Thymus (tissue), 11 donors: ENCODE data around the gene TESK2. TPM values are rescaled to one million over a fixed set of nuclear protein-coding genes. Genes with fewer than 3 reads are reported as not detected.
A peak's percentile ranks its signal among the peaks of the same experiment; 100 is the strongest.

ENCODE experiments used
- DNase-seq, 9 donors: peaks; one replicate each; pipeline ENCODE4 v3.0.0-alpha.2; 2013; ENCODE audit warnings: low spot score in 9 of 9, low read depth in 6 of 9, missing footprints in 1 of 9
- H3K27ac ChIP-seq, 2 donors: one replicate each; pipeline ENCODE4 v1.5.1; 2013; ENCODE audit warnings: control low read depth in 1 of 2, low read depth in 1 of 2, low read length in 1 of 2, mild to moderate bottlenecking in 1 of 2, moderate library complexity in 1 of 2
- H3K27me3 ChIP-seq, 2 donors: one replicate each; pipeline ENCODE4 v1.5.1; 2013; ENCODE audit warnings: low read length in 1 of 2; ENCODE audit not compliant: control insufficient read depth in 2 of 2, insufficient read depth in 1 of 2
- H3K36me3 ChIP-seq, 2 donors: one replicate each; pipeline ENCODE4 v1.5.1; 2013; ENCODE audit warnings: low read length in 1 of 2, mild to moderate bottlenecking in 1 of 2, moderate library complexity in 1 of 2; ENCODE audit not compliant: control insufficient read depth in 2 of 2, insufficient read depth in 2 of 2
- H3K4me1 ChIP-seq, 2 donors: one replicate each; pipeline ENCODE4 v1.5.1; 2013; ENCODE audit warnings: low read length in 2 of 2; ENCODE audit not compliant: control insufficient read depth in 2 of 2, insufficient read depth in 2 of 2
- H3K4me3 ChIP-seq, 2 donors: one replicate each; pipeline ENCODE4 v1.5.1; 2013; ENCODE audit warnings: low read length in 2 of 2, control low read depth in 1 of 2, mild to moderate bottlenecking in 1 of 2
- H3K9me3 ChIP-seq, 2 donors: one replicate each; pipeline ENCODE4 v1.5.1; 2013; ENCODE audit warnings: low read length in 1 of 2, mild to moderate bottlenecking in 1 of 2; ENCODE audit not compliant: control insufficient read depth in 2 of 2, insufficient read depth in 1 of 2
- WGBS: extraction: QIAGEN DNeasy Blood & Tissue Kit; methylation state at CpG from one replicate; pipeline ENCODE4 v1.1.7; 2013; 5-methylcytosine and 5-hydroxymethylcytosine counted together
- polyA plus RNA-seq: library from polyadenylated mRNA; stranded (reverse); fragments of 200-250 nt; gene quantifications from one replicate; pipeline ENCODE4 v1.2.3, GENCODE V29; 2013
- total RNA-seq: library from RNA; stranded (reverse); fragments of 120-200 nt; gene quantifications from one replicate; pipeline ENCODE4 v1.2.4, GENCODE V29; 2013
- donor health status: healthy.

The TESK2 gene
- total and polyA plus RNA-seq, 2 donors, result 3.9 to 6.6 TPM

DNA sequence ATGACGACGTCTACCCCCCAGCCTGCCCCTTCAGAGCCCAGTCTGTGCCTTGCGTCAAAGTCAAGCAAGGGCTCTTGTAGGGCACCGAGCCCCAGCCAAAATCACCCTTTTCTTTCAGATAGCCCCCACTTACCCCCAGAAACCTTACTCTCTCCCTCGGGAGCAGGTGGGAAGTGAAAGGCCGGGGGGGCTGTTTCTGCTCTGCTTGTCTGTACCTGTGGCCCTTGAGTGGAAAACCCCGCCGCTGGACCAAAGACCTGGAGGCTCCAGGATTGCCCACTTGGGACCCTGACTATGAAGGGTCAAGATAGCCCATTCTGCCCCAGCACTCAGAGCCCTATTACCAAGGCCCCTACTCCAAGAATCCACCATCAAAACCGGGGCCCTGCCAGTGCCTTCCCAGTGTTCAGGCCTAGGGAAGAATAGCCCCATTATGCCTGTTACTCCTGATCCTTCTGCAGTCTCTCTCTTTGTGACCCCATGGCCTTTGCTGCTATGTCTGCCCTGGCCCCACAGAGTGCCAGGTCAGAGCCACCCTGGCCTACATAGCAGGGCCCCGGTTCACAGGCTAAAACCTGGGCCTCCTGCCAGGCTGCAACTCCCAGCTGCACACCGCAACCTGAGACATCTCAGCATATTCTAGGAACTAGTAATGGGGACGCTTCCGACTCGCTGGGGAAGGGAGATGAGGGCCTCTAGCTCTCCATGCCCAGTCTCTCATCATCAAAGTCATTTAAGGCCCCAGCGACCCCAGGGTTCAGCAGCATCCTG, 186.5 kb downstream of the TESK2 start:
- Histone ChIP-seq H3K9me3 (no peaks in the 10 kb centered on the region), H3K36me3 (no peaks in the 10 kb centered on the region), H3K4me3 (peak overlapping the region; percentile 69 to 83), H3K27ac (peak overlapping the region; percentile 93), H3K27me3 (no peaks in the 10 kb centered on the region), H3K4me1 (peaks cover 8 to 22% of the 10 kb centered on the region in 2 donors)
- DNase-seq, result peak in 1 of 9 donors; percentile 28
- 52% methylated on average over 15 of the region's 15 CpGs for WGBS

DNA sequence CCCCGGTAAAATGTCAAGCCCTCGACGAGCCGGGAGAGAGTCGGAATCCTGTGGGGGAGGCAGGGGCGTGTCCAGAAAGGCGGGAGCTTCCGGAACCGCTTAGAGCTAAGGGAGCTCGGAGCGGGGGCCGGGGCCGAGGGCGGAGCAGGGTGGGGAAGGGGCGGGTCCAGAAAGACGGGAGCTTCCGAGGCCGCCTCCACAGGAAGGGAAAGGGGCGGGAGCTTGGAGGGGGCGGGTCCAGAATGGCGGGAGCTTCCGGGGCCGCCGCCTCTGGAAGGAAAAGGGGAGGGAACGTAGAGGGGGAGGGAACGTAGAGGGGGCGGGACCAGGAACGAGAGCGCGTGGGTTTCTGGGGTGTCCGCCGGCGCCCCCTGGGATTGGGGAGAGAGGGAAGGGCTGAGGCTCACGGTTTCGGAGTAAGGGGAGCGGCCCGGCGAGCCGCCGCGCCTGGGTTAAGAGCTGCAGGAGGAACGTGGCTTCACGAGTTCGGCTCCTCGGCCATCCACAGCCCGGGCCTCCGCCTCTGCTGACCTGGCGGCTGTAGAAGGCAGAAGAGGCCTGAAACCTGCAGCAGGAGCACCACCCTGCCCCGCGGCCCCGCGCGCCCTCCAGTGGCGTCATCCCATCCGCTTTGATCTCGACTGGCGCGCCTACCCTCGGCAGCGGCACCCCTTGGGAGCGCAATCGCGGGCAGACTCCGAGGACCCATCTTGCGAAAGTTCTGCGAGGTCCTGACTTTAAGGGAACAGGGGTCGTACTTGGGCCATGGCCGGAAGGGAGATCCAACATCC, 187.2 kb downstream of the TESK2 start:
- Histone ChIP-seq H3K27me3 (no peaks in the 10 kb centered on the region), H3K27ac (peak overlapping the region; percentile 93), H3K4me1 (peaks cover 8 to 22% of the 10 kb centered on the region in 2 donors), H3K4me3 (peak overlapping the region; percentile 69 to 83), H3K36me3 (no peaks in the 10 kb centered on the region), H3K9me3 (no peaks in the 10 kb centered on the region)
- under 1% methylated on average over 67 of the region's 68 CpGs for WGBS
- DNase-seq, result peak; percentile 87 to 98 (median 96)

- Histone ChIP-seq H3K4me3 (peak overlapping the region; percentile 69 to 75), H3K4me1 (peaks cover 8 to 22% of the 10 kb centered on the region in 2 donors), H3K27me3 (no peaks in the 10 kb centered on the region), H3K36me3 (no peaks in the 10 kb centered on the region), H3K27ac (no peak overlapping the region), H3K9me3 (no peaks in the 10 kb centered on the region)
- 97% methylated on average over 16 of the region's 16 CpGs for WGBS
- DNase-seq, result no peak
These were observed 188.3 kb downstream of the TESK2 start for GRCh38 chr1:45302505-45303150.

- H3K4me1 ChIP-seq, result peaks cover 8 to 18% of the 10 kb centered on the region in 2 donors
- no peaks in the 10 kb centered on the region for H3K36me3 ChIP-seq
- H3K9me3 ChIP-seq, result no peaks in the 10 kb centered on the region
- H3K4me3 ChIP-seq, result no peak overlapping the region
- DNase-seq, result no peak
- no peak overlapping the region for H3K27ac ChIP-seq
- 92% methylated on average over 2 of the region's 2 CpGs for WGBS
- no peaks in the 10 kb centered on the region for H3K27me3 ChIP-seq
These were observed 190.3 kb downstream of the TESK2 start for GRCh38 chr1:45300669-45300997.

GRCh38 chr1:45299981-45300668, 190.8 kb downstream of the TESK2 start:
- Histone ChIP-seq H3K9me3 (no peaks in the 10 kb centered on the region), H3K27ac (no peak overlapping the region), H3K4me3 (no peak overlapping the region), H3K27me3 (no peaks in the 10 kb centered on the region), H3K36me3 (no peaks in the 10 kb centered on the region), H3K4me1 (peaks cover 8 to 18% of the 10 kb centered on the region in 2 donors)
- 29% methylated on average over 4 of the region's 4 CpGs for WGBS
- DNase-seq, result peak in 7 of 9 donors; percentile 42 to 78 (median 53)

- no peaks in the 10 kb centered on the region for H3K27me3 ChIP-seq
- no peaks in the 10 kb centered on the region for H3K36me3 ChIP-seq
- DNase-seq, result no peak
- WGBS, result 90% methylated on average over 1 of the region's 1 CpG
- H3K27ac ChIP-seq, result no peak overlapping the region
- H3K9me3 ChIP-seq, result no peaks in the 10 kb centered on the region
- peaks cover 3 to 10% of the 10 kb centered on the region in 2 donors for H3K4me1 ChIP-seq
- no peak overlapping the region for H3K4me3 ChIP-seq
These were observed 191.7 kb downstream of the TESK2 start for GRCh38 chr1:45299296-45299695.

- Histone ChIP-seq H3K4me1 (peaks cover under 1 to 2% of the 10 kb centered on the region in 2 donors), H3K9me3 (no peaks in the 10 kb centered on the region), H3K36me3 (no peaks in the 10 kb centered on the region), H3K27me3 (no peaks in the 10 kb centered on the region), H3K4me3 (no peak overlapping the region), H3K27ac (no peak overlapping the region)
- WGBS, result 97% methylated on average over 8 of the region's 8 CpGs
- no peak for DNase-seq
These were observed 193.2 kb downstream of the TESK2 start for GRCh38 chr1:45297666-45298356.
